ENCODE data around the gene SEC22C.

Gene SEC22C

GRCh38 chr3:42503957-42504333 lies 77.8 kb downstream of the SEC22C start:
- DNase-seq (ENCODE audit: low spot score): no peak
- Histone ChIP-seq H2AFZ (ENCODE audit: low read length) (no peak overlapping the region), H3K27ac (replicated peaks; ENCODE audit: low read length) (no peak overlapping the region), H2BK5ac (ENCODE audit: low read length) (no peak overlapping the region), H3K23ac (ENCODE audit: low read depth, low read length, poor library complexity) (no peak overlapping the region), H3K4ac (ENCODE audit: low read length) (no peak overlapping the region), H3K4me1 (ENCODE audit: control insufficient read depth in 2 of 2, insufficient read depth in 1 of 2, low read depth in 1 of 2, low read length in 2 of 2) (peaks cover 7 to 12% of the 10 kb centered on the region in 2 donors), H3K4me3 (ENCODE audit: low read length in 2 of 2) (no peak overlapping the region), H3K36me3 (replicated peaks in 1 of 2; ENCODE audit: control insufficient read depth in 2 of 2, insufficient read depth in 2 of 2, low read length in 2 of 2) (no peaks in the 10 kb centered on the region), H4K91ac (ENCODE audit: low read depth, low read length, poor library complexity) (no peak overlapping the region), H3K9me3 (replicated peaks in 1 of 2; ENCODE audit: control insufficient read depth in 2 of 2, insufficient read depth in 1 of 2, low read depth in 1 of 2, low read length in 2 of 2) (no peaks in the 10 kb centered on the region), H3K18ac (ENCODE audit: low read length) (no peak overlapping the region), H3K27me3 (ENCODE audit: control insufficient read depth in 3 of 3, insufficient read depth in 3 of 3, low read depth in 1 of 3, low read length in 3 of 3) (peaks cover 6 to 86% (median 41%) of the 10 kb centered on the region in 3 experiments), H3K9ac (ENCODE audit: low read depth, low read length, poor library complexity) (no peak overlapping the region), H2AK5ac (ENCODE audit: low read depth, low read length) (no peak overlapping the region), H2BK120ac (ENCODE audit: low read depth, low read length) (no peak overlapping the region), H4K8ac (ENCODE audit: low read depth, low read length) (no peak overlapping the region), H2BK12ac (ENCODE audit: low read length) (no peak overlapping the region), H3K4me2 (ENCODE audit: insufficient read depth, low read length, poor library complexity, severe bottlenecking) (no peak overlapping the region), H3K79me1 (ENCODE audit: low read depth, low read length) (peaks cover 3% of the 10 kb centered on the region), H3K14ac (ENCODE audit: low read length) (no peak overlapping the region), H2BK15ac (ENCODE audit: low read length) (no peak overlapping the region)
- WGBS, 2 donors (ENCODE audit: extremely low coverage in 2 of 2, insufficient read length in 2 of 2, insufficient replicate concordance in 1 of 2): no CpG with 5 or more reads among the region's 4 CpGs

- DNase-seq (ENCODE audit: low spot score): no peak
Observed at GRCh38 chr3:42503251-42503924, 78.4 kb downstream of the SEC22C start.

GRCh38 chr3:42502429-42503250 lies 79.1 kb downstream of the SEC22C start, which contains the start of gene VIPR1:
Gene VIPR1 (plus strand): TSS chr3:42502643. CDS start chr3:42502736, 93 bp downstream.
- Histone ChIP-seq H4K91ac (ENCODE audit: low read depth, low read length, poor library complexity) (no peak within 1 kb of the TSS), H3K27me3 (ENCODE audit: control insufficient read depth in 3 of 3, insufficient read depth in 3 of 3, low read depth in 1 of 3, low read length in 3 of 3) (peaks cover 6 to 91% (median 44%) of the 10 kb centered on the region in 3 experiments)

More at GRCh38 chr3:42503251-42503924, 78.4 kb downstream of the SEC22C start:
- peaks cover 7 to 12% of the 10 kb centered on the region in 2 donors for H3K4me1 ChIP-seq (ENCODE audit: control insufficient read depth in 2 of 2, insufficient read depth in 1 of 2, low read depth in 1 of 2, low read length in 2 of 2)
- peak overlapping the region; percentile 83 for H3K23ac ChIP-seq (ENCODE audit: low read depth, low read length, poor library complexity)
- H3K4me2 ChIP-seq (ENCODE audit: insufficient read depth, low read length, poor library complexity, severe bottlenecking): no peak overlapping the region
- H3K9ac ChIP-seq (ENCODE audit: low read depth, low read length, poor library complexity): peak overlapping the region; percentile 75
- H3K36me3 ChIP-seq (replicated peaks in 1 of 2; ENCODE audit: control insufficient read depth in 2 of 2, insufficient read depth in 2 of 2, low read length in 2 of 2): no peaks in the 10 kb centered on the region
- WGBS, 2 donors (ENCODE audit: extremely low coverage in 2 of 2, insufficient read length in 2 of 2, insufficient replicate concordance in 1 of 2): no CpG with 5 or more reads among the region's 4 CpGs
- H3K79me1 ChIP-seq (ENCODE audit: low read depth, low read length): peaks cover 3% of the 10 kb centered on the region
- no peak overlapping the region for H3K27ac ChIP-seq (replicated peaks; ENCODE audit: low read length)
- no peak overlapping the region for H2BK12ac ChIP-seq (ENCODE audit: low read length)
- H3K4ac ChIP-seq (ENCODE audit: low read length): no peak overlapping the region
- no peak overlapping the region for H2AK5ac ChIP-seq (ENCODE audit: low read depth, low read length)
- peaks cover 6 to 92% (median 44%) of the 10 kb centered on the region in 3 experiments for H3K27me3 ChIP-seq (ENCODE audit: control insufficient read depth in 3 of 3, insufficient read depth in 3 of 3, low read depth in 1 of 3, low read length in 3 of 3)
- no peak overlapping the region for H2BK5ac ChIP-seq (ENCODE audit: low read length)
- peak overlapping the region; percentile 59 for H3K14ac ChIP-seq (ENCODE audit: low read length)
- H3K18ac ChIP-seq (ENCODE audit: low read length): no peak overlapping the region
- no peak overlapping the region for H2BK15ac ChIP-seq (ENCODE audit: low read length)
- H3K9me3 ChIP-seq (replicated peaks in 1 of 2; ENCODE audit: control insufficient read depth in 2 of 2, insufficient read depth in 1 of 2, low read depth in 1 of 2, low read length in 2 of 2): peaks cover 0 to 3% of the 10 kb centered on the region in 2 donors
- no peak overlapping the region for H4K8ac ChIP-seq (ENCODE audit: low read depth, low read length)
- no peak overlapping the region for H2AFZ ChIP-seq (ENCODE audit: low read length)
- H2BK120ac ChIP-seq (ENCODE audit: low read depth, low read length): no peak overlapping the region
- H4K91ac ChIP-seq (ENCODE audit: low read depth, low read length, poor library complexity): no peak overlapping the region
- peak overlapping the region in 1 of 2 donors; percentile 82 for H3K4me3 ChIP-seq (ENCODE audit: low read length in 2 of 2)

More at GRCh38 chr3:42502429-42503250, 79.1 kb downstream of the SEC22C start, which contains the start of gene VIPR1:
- Histone ChIP-seq H3K27ac (replicated peaks; ENCODE audit: low read length) (no peak within 1 kb of the TSS), H3K4me3 (ENCODE audit: low read length in 2 of 2) (peak within 1 kb of the TSS in 1 of 2 donors; percentile 82), H2BK120ac (ENCODE audit: low read depth, low read length) (no peak within 1 kb of the TSS), H2AK5ac (ENCODE audit: low read depth, low read length) (peak within 1 kb of the TSS; percentile 53), H2AFZ (ENCODE audit: low read length) (peak within 1 kb of the TSS; percentile 80), H3K9ac (ENCODE audit: low read depth, low read length, poor library complexity) (peak within 1 kb of the TSS; percentile 75), H3K18ac (ENCODE audit: low read length) (peak within 1 kb of the TSS; percentile 64), H3K14ac (ENCODE audit: low read length) (peak within 1 kb of the TSS; percentile 59), H2BK15ac (ENCODE audit: low read length) (peak within 1 kb of the TSS; percentile 22), H4K8ac (ENCODE audit: low read depth, low read length) (peak within 1 kb of the TSS; percentile 75), H3K4me1 (ENCODE audit: control insufficient read depth in 2 of 2, insufficient read depth in 1 of 2, low read depth in 1 of 2, low read length in 2 of 2) (peaks cover 7 to 14% of the 10 kb centered on the region in 2 donors), H2BK5ac (ENCODE audit: low read length) (no peak within 1 kb of the TSS), H3K36me3 (replicated peaks in 1 of 2; ENCODE audit: control insufficient read depth in 2 of 2, insufficient read depth in 2 of 2, low read length in 2 of 2) (no peaks in the 10 kb centered on the region), H2BK12ac (ENCODE audit: low read length) (no peak within 1 kb of the TSS), H3K23ac (ENCODE audit: low read depth, low read length, poor library complexity) (peak within 1 kb of the TSS; percentile 83), H3K4ac (ENCODE audit: low read length) (no peak within 1 kb of the TSS), H3K9me3 (replicated peaks in 1 of 2; ENCODE audit: control insufficient read depth in 2 of 2, insufficient read depth in 1 of 2, low read depth in 1 of 2, low read length in 2 of 2) (peaks cover 0 to 3% of the 10 kb centered on the region in 2 donors), H3K79me1 (ENCODE audit: low read depth, low read length) (peaks cover 3% of the 10 kb centered on the region), H3K4me2 (ENCODE audit: insufficient read depth, low read length, poor library complexity, severe bottlenecking) (peak within 1 kb of the TSS; percentile 92)
- peak; percentile 53 for DNase-seq (ENCODE audit: low spot score)
- no CpG with 5 or more reads among the region's 69 CpGs for WGBS, 2 donors (ENCODE audit: extremely low coverage in 2 of 2, insufficient read length in 2 of 2, insufficient replicate concordance in 1 of 2)
